Adrenal gland (tissue), 5 donors: ENCODE measurements around the gene RPS6KA1.

Source experiments
- POLR2A ChIP-seq, 2 donors: fragments of 450-650 bp; IDR thresholded peaks; one replicate each; pipeline ENCODE4 v1.6.1; 2017; ENCODE audit warnings: antibody characterized with exemption in 2 of 2, mild to moderate bottlenecking in 2 of 2, moderate library complexity in 1 of 2
- TF ChIP-seq, protein P1 (sequence below), 6 experiments: fragments of 450-650 bp in 4 of 6; fragments of 200-600 bp in 2 of 6; sonication (generic) in 1 of 6; IDR thresholded peaks; 1 replicate in 5 of 6; 2 replicates in 1 of 6; pipeline versions ENCODE4 v1.5.1 to v1.8.0; 2016 to 2021; ENCODE audit warnings: antibody characterized with exemption in 6 of 6, mild to moderate bottlenecking in 2 of 6, moderate library complexity in 1 of 6
- donor health status: DM: no; HTN: no; CAD: no.

DNA sequence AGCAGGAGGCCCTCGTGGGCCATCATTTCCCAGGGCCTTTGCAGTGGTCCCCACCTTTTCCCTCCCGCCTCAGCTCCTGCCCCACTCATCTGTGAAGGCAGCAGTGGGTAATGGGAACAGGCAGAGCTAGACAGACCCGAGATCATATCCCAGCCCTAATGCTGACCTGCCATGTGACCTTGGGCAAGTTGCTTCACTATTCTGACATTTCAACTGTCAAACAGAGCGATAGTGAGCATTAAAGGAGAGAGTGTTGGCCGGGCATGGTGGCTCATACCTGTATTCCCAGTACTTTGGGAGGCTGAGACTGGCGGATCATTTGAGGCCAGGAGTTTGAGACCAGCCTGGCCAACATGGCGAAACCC, 51.7 kb downstream of the RPS6KA1 start:
- TF ChIP-seq, protein P1, sequence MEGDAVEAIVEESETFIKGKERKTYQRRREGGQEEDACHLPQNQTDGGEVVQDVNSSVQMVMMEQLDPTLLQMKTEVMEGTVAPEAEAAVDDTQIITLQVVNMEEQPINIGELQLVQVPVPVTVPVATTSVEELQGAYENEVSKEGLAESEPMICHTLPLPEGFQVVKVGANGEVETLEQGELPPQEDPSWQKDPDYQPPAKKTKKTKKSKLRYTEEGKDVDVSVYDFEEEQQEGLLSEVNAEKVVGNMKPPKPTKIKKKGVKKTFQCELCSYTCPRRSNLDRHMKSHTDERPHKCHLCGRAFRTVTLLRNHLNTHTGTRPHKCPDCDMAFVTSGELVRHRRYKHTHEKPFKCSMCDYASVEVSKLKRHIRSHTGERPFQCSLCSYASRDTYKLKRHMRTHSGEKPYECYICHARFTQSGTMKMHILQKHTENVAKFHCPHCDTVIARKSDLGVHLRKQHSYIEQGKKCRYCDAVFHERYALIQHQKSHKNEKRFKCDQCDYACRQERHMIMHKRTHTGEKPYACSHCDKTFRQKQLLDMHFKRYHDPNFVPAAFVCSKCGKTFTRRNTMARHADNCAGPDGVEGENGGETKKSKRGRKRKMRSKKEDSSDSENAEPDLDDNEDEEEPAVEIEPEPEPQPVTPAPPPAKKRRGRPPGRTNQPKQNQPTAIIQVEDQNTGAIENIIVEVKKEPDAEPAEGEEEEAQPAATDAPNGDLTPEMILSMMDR (IDR thresholded peaks at IDR 0.05) = no peak
- TF ChIP-seq POLR2A (IDR thresholded peaks at IDR 0.05) = no peak
